Gastrocnemius medialis (tissue), 4 donors: ENCODE results near the gene KPTN. TPM values are rescaled to one million over a fixed set of nuclear protein-coding genes. Genes with fewer than 3 reads are reported as not detected.

Source experiments
- ATAC-seq, 2 donors: fragments of 150-250 bp; one replicate each; pipeline ENCODE4 v1.9.1; 2016
- DNase-seq, 2 donors: peaks; one replicate each; pipeline ENCODE4 v3.0.0-alpha.2; 2019
- H3K27ac ChIP-seq, 4 donors: fragments of 200-600 bp; sonication (generic); 1 replicate in 1 of 4; 2 replicates in 3 of 4; pipeline ENCODE4 v1.5.1; 2016 to 2018; ENCODE audit warnings: mild to moderate bottlenecking in 2 of 4, moderate library complexity in 1 of 4
- H3K27me3 ChIP-seq, 3 donors: fragments of 200-600 bp; sonication (generic) in 2 of 3; 1 replicate in 1 of 3; 2 replicates in 2 of 3; pipeline versions ENCODE4 v1.5.1 to v1.6.0; 2016 to 2019; ENCODE audit warnings: mild to moderate bottlenecking in 1 of 3, moderate library complexity in 1 of 3
- H3K36me3 ChIP-seq, 2 donors: fragments of 200-600 bp; sonication (generic) in 1 of 2; one replicate each; pipeline ENCODE4 v1.5.1; 2017 to 2018
- H3K4me1 ChIP-seq, 2 donors: fragments of 200-600 bp; sonication (generic) in 1 of 2; one replicate each; pipeline ENCODE4 v1.5.1; 2016 to 2017; ENCODE audit warnings: mild to moderate bottlenecking in 2 of 2
- H3K4me3 ChIP-seq, 4 donors: fragments of 200-600 bp; sonication (generic) in 3 of 4; 1 replicate in 1 of 4; 2 replicates in 3 of 4; pipeline ENCODE4 v1.5.1; 2016 to 2019; ENCODE audit warnings: mild to moderate bottlenecking in 2 of 4
- H3K9me3 ChIP-seq, 3 donors: fragments of 200-600 bp; sonication (generic) in 2 of 3; 1 replicate in 1 of 3; 2 replicates in 2 of 3; pipeline ENCODE4 v1.5.1; 2016 to 2019
- POLR2A ChIP-seq, 2 donors: fragments of 450-650 bp; IDR thresholded peaks; one replicate each; pipeline ENCODE4 v1.6.1; 2017; ENCODE audit warnings: antibody characterized with exemption in 2 of 2, mild to moderate bottlenecking in 2 of 2, moderate library complexity in 2 of 2
- in situ Hi-C, 4 donors: fragments of 200-750 bp; cut with MboI; loops; one replicate each; pipeline versions ENCODE4 v1.15.0 to v1.8.0; 2017; ENCODE audit warnings: low sequenced_read_pairs in 4 of 4
- intact Hi-C: fragments of 100-400 bp; cut with DNase I; formaldehyde crosslinking; loops from one replicate; pipeline ENCODE4 v1.15.1; 2023; ENCODE audit warnings: low total_unique reads
- total RNA-seq, 4 donors: library from RNA; depleted of rRNA; stranded (reverse); fragments of >200 nt; gene quantifications; one replicate each; pipeline versions ENCODE4 v1.1.0 to v1.2.3, GENCODE V29; 2016
- TF ChIP-seq, protein P1 (sequence below), 5 experiments: fragments of 450-650 bp in 3 of 5; fragments of 200-600 bp in 2 of 5; sonication (generic) in 2 of 5; IDR thresholded peaks in 4 of 5; conservative IDR thresholded peaks in 1 of 5; 1 replicate in 4 of 5; 2 replicates in 1 of 5; pipeline ENCODE4 v1.5.1; 2016 to 2019; ENCODE audit warnings: antibody characterized with exemption in 5 of 5, mild to moderate bottlenecking in 3 of 5, moderate library complexity in 3 of 5

Gene KPTN
- total RNA-seq, 4 donors from 2014 or later, result 0.91 to 6.4 (median 3.9) TPM

GRCh38 chr19:47427241-47428176 lies 56.5 kb downstream of the KPTN start:
- TF ChIP-seq, protein P1, sequence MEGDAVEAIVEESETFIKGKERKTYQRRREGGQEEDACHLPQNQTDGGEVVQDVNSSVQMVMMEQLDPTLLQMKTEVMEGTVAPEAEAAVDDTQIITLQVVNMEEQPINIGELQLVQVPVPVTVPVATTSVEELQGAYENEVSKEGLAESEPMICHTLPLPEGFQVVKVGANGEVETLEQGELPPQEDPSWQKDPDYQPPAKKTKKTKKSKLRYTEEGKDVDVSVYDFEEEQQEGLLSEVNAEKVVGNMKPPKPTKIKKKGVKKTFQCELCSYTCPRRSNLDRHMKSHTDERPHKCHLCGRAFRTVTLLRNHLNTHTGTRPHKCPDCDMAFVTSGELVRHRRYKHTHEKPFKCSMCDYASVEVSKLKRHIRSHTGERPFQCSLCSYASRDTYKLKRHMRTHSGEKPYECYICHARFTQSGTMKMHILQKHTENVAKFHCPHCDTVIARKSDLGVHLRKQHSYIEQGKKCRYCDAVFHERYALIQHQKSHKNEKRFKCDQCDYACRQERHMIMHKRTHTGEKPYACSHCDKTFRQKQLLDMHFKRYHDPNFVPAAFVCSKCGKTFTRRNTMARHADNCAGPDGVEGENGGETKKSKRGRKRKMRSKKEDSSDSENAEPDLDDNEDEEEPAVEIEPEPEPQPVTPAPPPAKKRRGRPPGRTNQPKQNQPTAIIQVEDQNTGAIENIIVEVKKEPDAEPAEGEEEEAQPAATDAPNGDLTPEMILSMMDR (IDR thresholded peaks at IDR 0.05 in 4 of 5, conservative IDR thresholded peaks at IDR 0.05 in 1 of 5), result peak; percentile 64 to 82 (median 74)
- TF ChIP-seq POLR2A (IDR thresholded peaks at IDR 0.05), result no peak
- intact Hi-C loops (loop anchor here (1.0 kb wide), 1 partner anchor 131 kb away; no protein-coding TSS in a partner anchor), in situ Hi-C loops (no loop called here)
- H3K4me1 ChIP-seq, result peaks cover 11 to 22% of the 10 kb centered on the region in 2 donors
- H3K27ac ChIP-seq, result no peak overlapping the region
- H3K27me3 ChIP-seq, result peaks cover 65 to 82% (median 66%) of the 10 kb centered on the region in 3 donors
- H3K4me3 ChIP-seq, result no peak overlapping the region
- peak; percentile 65 to 70 for ATAC-seq
- no peaks in the 10 kb centered on the region for H3K9me3 ChIP-seq
- no peaks in the 10 kb centered on the region for H3K36me3 ChIP-seq
- peak in 1 of 2 donors; percentile 24 for DNase-seq

Other genes with a start within 250 kb of the KPTN start
- gene CCDC9, start 227.7 kb downstream of the KPTN start, total RNA-seq, result 10 to 100 TPM; 13.1 to 22.7 (median 18.5) TPM
- 1 to 10 TPM; 3.9 to 8.5 (median 7.2) TPM for gene INAFM1, start 209.3 kb downstream of the KPTN start, total RNA-seq
- gene C5AR1, start 174.4 kb downstream of the KPTN start, total RNA-seq, result 1 to 10 TPM in 3 of 4 donors, under 1 TPM in 1; 0.27 to 3.7 (median 2.1) TPM
- gene C5AR2, start 152.0 kb downstream of the KPTN start, total RNA-seq, result under 1 TPM; 0.15 to 0.97 (median 0.32) TPM
- 10 to 100 TPM; 14.3 to 19.3 (median 14.7) TPM for gene DHX34, start 134.9 kb downstream of the KPTN start, total RNA-seq
- gene MEIS3, start 64.7 kb downstream of the KPTN start, total RNA-seq, result 1 to 10 TPM in 3 of 4 donors, under 1 TPM in 1; 0.24 to 5.4 (median 2.2) TPM
- gene SLC8A2, start 12.3 kb downstream of the KPTN start, total RNA-seq, result not detected
- gene NAPA, start 30.8 kb upstream of the KPTN start, total RNA-seq, result 100 to 1,000 TPM; 127 to 272 (median 212) TPM
- gene ZNF541, start 88.9 kb upstream of the KPTN start, total RNA-seq, result not detected
- 10 to 100 TPM in 3 of 4 donors, 1 to 10 TPM in 1; 8.4 to 35.2 (median 28.7) TPM for gene BICRA, start 124.9 kb upstream of the KPTN start, total RNA-seq
- gene EHD2, start 229.2 kb upstream of the KPTN start, total RNA-seq, result 10 to 100 TPM; 10.9 to 46.6 (median 33.8) TPM